Femur (tissue), 1 donor: ENCODE measurements around the gene CARMIL3.

Source experiments
- DNase-seq: peaks from one replicate; pipeline ENCODE4 v3.0.0-alpha.2; 2017

The CARMIL3 gene

GRCh38 chr14:24116128-24116814 is 64.5 kb downstream of the CARMIL3 start:
- no peak for DNase-seq

GRCh38 chr14:24117179-24117578 is 65.4 kb downstream of the CARMIL3 start:
- DNase-seq = no peak
